Activated T-cell treated with anti-CD3 and anti-CD28 coated beads, Interleukin-2, amount 50 U/mL, for 24 hours (primary cell): Measurements from ENCODE around the gene PAM.
"Not testable (repeated sequence)": the region's sequence is repeated elsewhere in the genome, so short reads cannot be mapped to it uniquely, and the experiment has no call there.

Experiments used
- DNase-seq: peaks from one replicate; pipeline ENCODE4 v3.0.0-alpha.2; 2020
- H3K27ac Mint-ChIP-seq: 2 replicates; pipeline ENCODE4 v1.8.0; 2020; ENCODE audit warnings: mild to moderate bottlenecking, mixed read lengths
- H3K27me3 Mint-ChIP-seq: 2 replicates; pipeline ENCODE4 v1.8.0; 2020; ENCODE audit warnings: mixed read lengths
- H3K36me3 Mint-ChIP-seq: 2 replicates; pipeline ENCODE4 v1.8.0; 2020; ENCODE audit warnings: low read depth, mixed read lengths
- H3K4me1 Mint-ChIP-seq: 2 replicates; pipeline ENCODE4 v1.8.0; 2020; ENCODE audit warnings: low read depth, mixed read lengths
- H3K4me3 Mint-ChIP-seq: 2 replicates; pipeline ENCODE4 v1.8.0; 2020; ENCODE audit warnings: mild to moderate bottlenecking, moderate library complexity, mixed read lengths
- H3K9me3 Mint-ChIP-seq: 2 replicates; pipeline ENCODE4 v1.8.0; 2020; ENCODE audit warnings: mixed read lengths

Gene PAM

GRCh38 chr5:103019804-103020203, 264.7 kb downstream of the PAM start:
- no peak for DNase-seq

GRCh38 chr5:103021314-103021713, 266.2 kb downstream of the PAM start:
- Mint-ChIP-seq H3K4me1 (no peaks in the 10 kb centered on the region), H3K4me3 (no peak overlapping the region), H3K9me3 (no peaks in the 10 kb centered on the region), H3K27ac (no peak overlapping the region), H3K36me3 (peaks cover 81% of the 10 kb centered on the region), H3K27me3 (no peaks in the 10 kb centered on the region)
- no peak for DNase-seq

More at GRCh38 chr5:103019804-103020203, 264.7 kb downstream of the PAM start:
- no peaks in the 10 kb centered on the region for H3K27me3 Mint-ChIP-seq
- H3K27ac Mint-ChIP-seq, result no peak overlapping the region
- H3K4me3 Mint-ChIP-seq, result no peak overlapping the region
- no peaks in the 10 kb centered on the region for H3K9me3 Mint-ChIP-seq
- no peaks in the 10 kb centered on the region for H3K4me1 Mint-ChIP-seq
- peaks cover 78% of the 10 kb centered on the region for H3K36me3 Mint-ChIP-seq

GRCh38 chr5:103027267-103027666, 272.2 kb downstream of the PAM start:
- H3K9me3 Mint-ChIP-seq, result no peaks in the 10 kb centered on the region
- DNase-seq, result no peak
- no peak overlapping the region for H3K4me3 Mint-ChIP-seq
- peaks cover 85% of the 10 kb centered on the region for H3K36me3 Mint-ChIP-seq
- no peaks in the 10 kb centered on the region for H3K4me1 Mint-ChIP-seq
- no peaks in the 10 kb centered on the region for H3K27me3 Mint-ChIP-seq
- no peak overlapping the region for H3K27ac Mint-ChIP-seq

GRCh38 chr5:103031607-103032006, 276.5 kb downstream of the PAM start:
- no peak overlapping the region for H3K4me3 Mint-ChIP-seq
- no peak overlapping the region for H3K27ac Mint-ChIP-seq
- H3K4me1 Mint-ChIP-seq, result no peaks in the 10 kb centered on the region
- no peaks in the 10 kb centered on the region for H3K9me3 Mint-ChIP-seq
- peaks cover 55% of the 10 kb centered on the region for H3K36me3 Mint-ChIP-seq
- DNase-seq, result no peak
- H3K27me3 Mint-ChIP-seq, result no peaks in the 10 kb centered on the region

- H3K36me3 Mint-ChIP-seq, result peaks cover 40% of the 10 kb centered on the region
- no peak overlapping the region for H3K27ac Mint-ChIP-seq
- no peak overlapping the region for H3K4me3 Mint-ChIP-seq
- H3K27me3 Mint-ChIP-seq, result peaks cover 6% of the 10 kb centered on the region
- DNase-seq, result peak; percentile 26
- no peaks in the 10 kb centered on the region for H3K4me1 Mint-ChIP-seq
- no peaks in the 10 kb centered on the region for H3K9me3 Mint-ChIP-seq
Measured at GRCh38 chr5:103033696-103034095, 278.6 kb downstream of the PAM start.

- H3K4me1 Mint-ChIP-seq, result no peaks in the 10 kb centered on the region
- H3K9me3 Mint-ChIP-seq, result no peaks in the 10 kb centered on the region
- peaks cover 6% of the 10 kb centered on the region for H3K27me3 Mint-ChIP-seq
- H3K4me3 Mint-ChIP-seq, result no peak overlapping the region
- peaks cover 33% of the 10 kb centered on the region for H3K36me3 Mint-ChIP-seq
- no peak for DNase-seq
- H3K27ac Mint-ChIP-seq, result no peak overlapping the region
Measured at GRCh38 chr5:103034662-103035392, 279.7 kb downstream of the PAM start.

- Mint-ChIP-seq H3K9me3 (no peaks in the 10 kb centered on the region), H3K27me3 (peaks cover 6% of the 10 kb centered on the region), H3K27ac (no peak overlapping the region)
Measured at GRCh38 chr5:103035701-103036100, 280.6 kb downstream of the PAM start.

GRCh38 chr5:103036601-103037000, 281.5 kb downstream of the PAM start:
- DNase-seq, result no peak
- Mint-ChIP-seq H3K36me3 (peaks cover 16% of the 10 kb centered on the region), H3K4me3 (no peak overlapping the region), H3K27ac (no peak overlapping the region), H3K9me3 (no peaks in the 10 kb centered on the region), H3K4me1 (no peaks in the 10 kb centered on the region), H3K27me3 (peaks cover 6% of the 10 kb centered on the region)

More at GRCh38 chr5:103035701-103036100, 280.6 kb downstream of the PAM start:
- peaks cover 24% of the 10 kb centered on the region for H3K36me3 Mint-ChIP-seq
- DNase-seq, result no peak
- H3K4me3 Mint-ChIP-seq, result no peak overlapping the region
- no peaks in the 10 kb centered on the region for H3K4me1 Mint-ChIP-seq

- Mint-ChIP-seq H3K4me3 (no peak overlapping the region), H3K27me3 (peaks cover 6% of the 10 kb centered on the region), H3K9me3 (no peaks in the 10 kb centered on the region), H3K36me3 (peaks cover 4% of the 10 kb centered on the region), H3K27ac (no peak overlapping the region), H3K4me1 (no peaks in the 10 kb centered on the region)
- no peak for DNase-seq
Measured at GRCh38 chr5:103037673-103038455, 282.8 kb downstream of the PAM start.

GRCh38 chr5:103041071-103041676, 286.1 kb downstream of the PAM start:
- no peak for DNase-seq
- H3K27me3 Mint-ChIP-seq, result peaks cover 13% of the 10 kb centered on the region
- no peaks in the 10 kb centered on the region for H3K9me3 Mint-ChIP-seq
- no peaks in the 10 kb centered on the region for H3K4me1 Mint-ChIP-seq
- H3K36me3 Mint-ChIP-seq, result no peaks in the 10 kb centered on the region
- H3K27ac Mint-ChIP-seq, result no peak overlapping the region
- no peak overlapping the region for H3K4me3 Mint-ChIP-seq

- H3K27ac Mint-ChIP-seq, H3K36me3 Mint-ChIP-seq, H3K4me1 Mint-ChIP-seq, H3K4me3 Mint-ChIP-seq, H3K9me3 Mint-ChIP-seq, DNase-seq: not testable (repeated sequence)
- peaks cover 13% of the 10 kb centered on the region for H3K27me3 Mint-ChIP-seq
Measured at GRCh38 chr5:103046706-103047105, 291.6 kb downstream of the PAM start.

- Mint-ChIP-seq H3K4me1 (no peaks in the 10 kb centered on the region), H3K4me3 (no peak overlapping the region), H3K27me3 (no peaks in the 10 kb centered on the region), H3K9me3 (no peaks in the 10 kb centered on the region), H3K36me3 (no peaks in the 10 kb centered on the region), H3K27ac (no peak overlapping the region)
- DNase-seq, result no peak
Measured at GRCh38 chr5:103057208-103058130, 302.4 kb downstream of the PAM start.

- no peak for DNase-seq
- H3K36me3 Mint-ChIP-seq, result no peaks in the 10 kb centered on the region
- H3K9me3 Mint-ChIP-seq, result no peaks in the 10 kb centered on the region
- no peak overlapping the region for H3K4me3 Mint-ChIP-seq
- no peaks in the 10 kb centered on the region for H3K27me3 Mint-ChIP-seq
- H3K4me1 Mint-ChIP-seq, result no peaks in the 10 kb centered on the region
- no peak overlapping the region for H3K27ac Mint-ChIP-seq
Measured at GRCh38 chr5:103059525-103059924, 304.4 kb downstream of the PAM start.

- H3K27ac Mint-ChIP-seq, result no peak overlapping the region
- no peaks in the 10 kb centered on the region for H3K4me1 Mint-ChIP-seq
- no peaks in the 10 kb centered on the region for H3K9me3 Mint-ChIP-seq
- no peak overlapping the region for H3K4me3 Mint-ChIP-seq
- no peak for DNase-seq
- H3K36me3 Mint-ChIP-seq, result no peaks in the 10 kb centered on the region
- no peaks in the 10 kb centered on the region for H3K27me3 Mint-ChIP-seq
Measured at GRCh38 chr5:103060424-103060954, 305.4 kb downstream of the PAM start.
